ENCODE results near the gene S100A12.

Gene S100A12

DNA sequence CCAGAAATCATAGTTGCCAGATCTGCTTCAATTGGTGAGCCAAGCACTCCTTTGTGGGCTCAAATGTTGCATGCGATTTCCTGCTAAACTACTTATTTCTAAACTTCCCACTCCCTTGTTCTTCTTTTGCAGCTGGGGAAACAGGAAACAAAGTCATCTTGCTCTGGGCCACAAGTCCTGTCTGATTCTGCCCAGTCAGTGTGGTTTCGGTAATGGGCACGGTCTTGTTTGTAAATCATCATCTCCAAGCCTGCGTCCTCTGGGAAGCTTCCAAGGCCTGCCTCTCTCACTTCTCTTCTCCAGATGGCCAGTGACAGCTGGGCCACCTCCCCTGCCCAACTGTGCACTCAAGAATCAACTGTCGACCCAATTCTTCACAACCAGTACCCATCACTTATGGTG, 11.1 kb upstream of the S100A12 start:
- no peaks in the 10 kb centered on the region for H3K27me3 ChIP-seq (ENCODE audit: control insufficient read depth, insufficient read depth, low read length)
- H3K4me1 ChIP-seq (ENCODE audit: control insufficient read depth, insufficient read depth, low read length), result no peaks in the 10 kb centered on the region
- no peak overlapping the region for H3K4me3 ChIP-seq (ENCODE audit: low read depth, low read length)
- H3K9me3 ChIP-seq (ENCODE audit: control insufficient read depth, insufficient read depth, low read length), result no peaks in the 10 kb centered on the region
- H3K36me3 ChIP-seq (ENCODE audit: control insufficient read depth, insufficient read depth, low read length), result no peaks in the 10 kb centered on the region
- H3K27ac ChIP-seq (ENCODE audit: low read depth, low read length), result no peak overlapping the region
- H3K9ac ChIP-seq (ENCODE audit: low read depth, low read length), result no peak overlapping the region

DNA sequence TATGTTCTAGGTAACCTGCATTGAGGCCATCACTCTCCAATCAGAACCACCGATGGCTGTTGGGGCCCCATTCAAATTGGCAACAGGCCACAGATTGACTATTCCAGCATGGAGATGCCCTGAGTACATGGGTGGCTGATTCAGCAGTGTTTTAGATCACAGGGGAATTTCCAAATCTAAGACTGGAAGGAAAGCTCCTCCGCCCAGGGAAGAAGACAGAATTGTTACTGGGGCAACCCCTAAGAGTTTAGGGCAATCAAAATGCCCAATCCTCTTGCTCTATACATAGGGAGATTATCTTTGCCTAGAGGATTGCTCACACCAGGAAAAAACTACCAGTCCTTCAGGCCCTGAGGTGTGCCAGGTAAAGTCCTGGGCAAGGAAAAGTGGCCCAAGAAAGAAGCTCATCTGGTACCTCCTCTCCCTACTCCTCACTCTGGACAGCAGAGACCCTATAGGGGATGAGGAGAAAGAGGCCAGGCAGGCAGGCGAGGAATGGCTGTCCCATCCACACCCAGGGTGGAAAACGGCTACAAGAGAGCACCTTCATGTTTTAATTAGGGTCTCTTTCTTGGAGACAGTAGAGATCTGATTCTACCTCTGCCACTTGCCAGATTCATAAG, 9.6 kb upstream of the S100A12 start:
- Histone ChIP-seq H3K9me3 (ENCODE audit: control insufficient read depth, insufficient read depth, low read length) (no peaks in the 10 kb centered on the region), H3K9ac (ENCODE audit: low read depth, low read length) (no peak overlapping the region), H3K27ac (ENCODE audit: low read depth, low read length) (no peak overlapping the region), H3K36me3 (ENCODE audit: control insufficient read depth, insufficient read depth, low read length) (no peaks in the 10 kb centered on the region), H3K4me3 (ENCODE audit: low read depth, low read length) (no peak overlapping the region), H3K4me1 (ENCODE audit: control insufficient read depth, insufficient read depth, low read length) (no peaks in the 10 kb centered on the region), H3K27me3 (ENCODE audit: control insufficient read depth, insufficient read depth, low read length) (no peaks in the 10 kb centered on the region)

DNA sequence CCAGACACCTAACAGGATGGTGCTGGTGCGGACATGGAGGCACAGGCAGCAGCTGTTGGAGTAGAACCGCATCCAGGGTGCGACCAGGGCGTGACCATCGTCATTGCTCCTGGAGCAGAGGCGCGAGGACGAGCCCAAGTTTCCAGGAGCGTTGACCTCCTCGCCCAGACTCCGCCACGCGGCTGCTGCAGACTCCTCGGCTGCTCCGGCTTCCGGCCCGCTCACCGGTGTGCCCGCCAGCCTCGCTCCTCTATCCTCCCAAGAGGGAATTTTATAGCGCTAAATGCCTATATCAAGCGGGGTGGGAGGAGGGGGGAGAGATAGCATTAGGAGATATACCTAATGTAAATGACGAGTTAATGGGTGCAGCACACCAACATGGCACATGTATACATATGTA, 5.3 kb upstream of the S100A12 start:
- Histone ChIP-seq H3K27me3 (ENCODE audit: control insufficient read depth, insufficient read depth, low read length) (no peaks in the 10 kb centered on the region), H3K4me3 (ENCODE audit: low read depth, low read length) (no peak overlapping the region), H3K9me3 (ENCODE audit: control insufficient read depth, insufficient read depth, low read length) (0 out of 2 replicates have a peak, but pooled peaks cover 3% of the 10 kb centered on the region), H3K9ac (ENCODE audit: low read depth, low read length) (no peak overlapping the region), H3K36me3 (ENCODE audit: control insufficient read depth, insufficient read depth, low read length) (no peaks in the 10 kb centered on the region), H3K27ac (ENCODE audit: low read depth, low read length) (no peak overlapping the region), H3K4me1 (ENCODE audit: control insufficient read depth, insufficient read depth, low read length) (no peaks in the 10 kb centered on the region)

DNA sequence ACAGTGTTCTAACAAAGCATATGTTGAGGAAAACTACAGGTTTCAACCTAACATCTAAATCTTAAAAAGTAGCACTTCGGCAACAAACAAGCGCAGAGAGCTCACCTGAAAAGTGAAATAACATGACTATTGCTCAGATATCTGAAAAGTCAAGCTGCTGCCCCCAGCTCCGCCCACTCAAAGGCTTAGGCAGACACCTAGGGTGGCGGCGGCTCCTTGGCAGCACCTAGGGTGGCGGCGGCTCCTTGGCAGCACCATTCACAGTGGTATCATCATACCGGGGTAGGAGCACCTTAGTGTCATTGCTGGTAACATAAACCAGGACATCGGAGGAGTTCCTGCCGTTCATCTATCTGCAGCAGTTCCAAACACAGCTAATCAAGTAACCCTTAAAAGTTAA, 4.2 kb upstream of the S100A12 start:
- Histone ChIP-seq H3K4me3 (ENCODE audit: low read depth, low read length) (no peak overlapping the region), H3K27ac (ENCODE audit: low read depth, low read length) (no peak overlapping the region), H3K27me3 (ENCODE audit: control insufficient read depth, insufficient read depth, low read length) (no peaks in the 10 kb centered on the region), H3K4me1 (ENCODE audit: control insufficient read depth, insufficient read depth, low read length) (no peaks in the 10 kb centered on the region), H3K9me3 (ENCODE audit: control insufficient read depth, insufficient read depth, low read length) (0 out of 2 replicates have a peak, but pooled peaks cover 3% of the 10 kb centered on the region), H3K9ac (ENCODE audit: low read depth, low read length) (no peak overlapping the region), H3K36me3 (ENCODE audit: control insufficient read depth, insufficient read depth, low read length) (no peaks in the 10 kb centered on the region)

DNA sequence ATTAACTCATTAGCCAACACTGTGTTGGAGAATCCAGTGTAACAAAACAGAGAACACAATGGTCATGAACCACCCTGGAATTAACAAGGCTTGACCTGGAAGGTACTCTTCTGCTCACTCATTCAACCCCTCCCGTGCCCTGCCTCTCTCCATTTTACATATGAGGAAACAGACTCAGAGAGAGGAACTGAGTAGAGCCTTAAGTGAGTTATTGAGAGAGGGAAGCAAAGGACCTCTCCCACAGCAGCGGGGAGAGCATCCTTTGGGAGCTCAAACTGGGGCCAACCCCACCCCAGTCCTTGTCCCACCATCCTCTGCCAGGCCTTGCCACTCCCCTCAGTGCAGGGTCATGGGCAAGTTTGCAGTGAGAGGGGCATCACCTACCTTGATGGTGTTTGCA, 1.4 kb downstream of the S100A12 start:
- Histone ChIP-seq H3K4me3 (ENCODE audit: low read depth, low read length) (no peak overlapping the region), H3K27ac (ENCODE audit: low read depth, low read length) (no peak overlapping the region), H3K9ac (ENCODE audit: low read depth, low read length) (no peak overlapping the region), H3K4me1 (ENCODE audit: control insufficient read depth, insufficient read depth, low read length) (no peaks in the 10 kb centered on the region), H3K9me3 (ENCODE audit: control insufficient read depth, insufficient read depth, low read length) (peaks cover 3% of the 10 kb centered on the region; the same call in 1 of the 2 replicates), H3K36me3 (ENCODE audit: control insufficient read depth, insufficient read depth, low read length) (no peaks in the 10 kb centered on the region), H3K27me3 (ENCODE audit: control insufficient read depth, insufficient read depth, low read length) (no peaks in the 10 kb centered on the region)

DNA sequence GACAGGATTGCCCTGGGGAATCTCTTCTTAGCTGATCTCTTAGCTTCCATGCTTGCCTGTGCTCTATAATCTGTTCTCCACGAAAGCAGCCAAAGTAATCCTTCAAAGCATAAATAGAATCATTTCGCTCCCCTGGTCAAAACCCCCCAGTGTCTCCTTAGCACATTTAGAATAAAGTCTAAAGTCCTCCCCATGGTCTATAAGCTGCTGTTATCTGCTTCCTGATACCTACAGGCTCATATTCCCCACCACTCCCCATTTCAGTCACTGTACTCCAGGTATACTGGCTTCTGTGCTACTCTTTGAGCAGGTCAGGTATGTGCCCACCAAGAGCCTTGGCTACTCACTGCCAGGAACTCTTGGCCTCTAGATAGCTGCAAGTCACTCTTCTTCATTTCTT, 2.9 kb downstream of the S100A12 start:
- Histone ChIP-seq H3K9ac (ENCODE audit: low read depth, low read length) (no peak overlapping the region), H3K27me3 (ENCODE audit: control insufficient read depth, insufficient read depth, low read length) (no peaks in the 10 kb centered on the region), H3K4me3 (ENCODE audit: low read depth, low read length) (no peak overlapping the region), H3K9me3 (ENCODE audit: control insufficient read depth, insufficient read depth, low read length) (peaks cover 3% of the 10 kb centered on the region; the same call in 1 of the 2 replicates), H3K36me3 (ENCODE audit: control insufficient read depth, insufficient read depth, low read length) (no peaks in the 10 kb centered on the region), H3K4me1 (ENCODE audit: control insufficient read depth, insufficient read depth, low read length) (no peaks in the 10 kb centered on the region), H3K27ac (ENCODE audit: low read depth, low read length) (no peak overlapping the region)

DNA sequence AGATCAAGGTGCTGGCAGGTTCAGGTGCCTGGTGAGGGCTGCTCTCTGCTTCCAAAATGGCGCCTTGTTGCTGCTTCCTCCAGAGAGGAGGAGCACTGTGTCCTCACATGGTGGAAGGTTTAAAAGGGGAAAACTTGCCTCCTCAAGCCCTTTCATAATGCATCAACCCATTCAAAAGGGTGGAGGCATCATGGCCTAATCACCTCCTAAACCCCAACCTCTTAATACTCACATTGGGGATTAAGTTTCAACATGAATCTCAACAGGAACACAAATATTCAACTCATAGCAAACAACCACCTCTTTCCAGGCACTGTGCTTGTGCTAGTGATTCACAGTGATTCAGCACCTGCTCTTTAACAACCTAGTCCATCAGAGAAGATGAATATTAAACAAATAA, 4.2 kb downstream of the S100A12 start:
- no peaks in the 10 kb centered on the region for H3K36me3 ChIP-seq (ENCODE audit: control insufficient read depth, insufficient read depth, low read length)
- H3K4me1 ChIP-seq (ENCODE audit: control insufficient read depth, insufficient read depth, low read length), result no peaks in the 10 kb centered on the region
- no peak overlapping the region for H3K9ac ChIP-seq (ENCODE audit: low read depth, low read length)
- H3K9me3 ChIP-seq (ENCODE audit: control insufficient read depth, insufficient read depth, low read length), result no peaks in the 10 kb centered on the region; the same call in 1 of the 2 replicates
- H3K27ac ChIP-seq (ENCODE audit: low read depth, low read length), result no peak overlapping the region
- H3K27me3 ChIP-seq (ENCODE audit: control insufficient read depth, insufficient read depth, low read length), result no peaks in the 10 kb centered on the region
- no peak overlapping the region for H3K4me3 ChIP-seq (ENCODE audit: low read depth, low read length)

DNA sequence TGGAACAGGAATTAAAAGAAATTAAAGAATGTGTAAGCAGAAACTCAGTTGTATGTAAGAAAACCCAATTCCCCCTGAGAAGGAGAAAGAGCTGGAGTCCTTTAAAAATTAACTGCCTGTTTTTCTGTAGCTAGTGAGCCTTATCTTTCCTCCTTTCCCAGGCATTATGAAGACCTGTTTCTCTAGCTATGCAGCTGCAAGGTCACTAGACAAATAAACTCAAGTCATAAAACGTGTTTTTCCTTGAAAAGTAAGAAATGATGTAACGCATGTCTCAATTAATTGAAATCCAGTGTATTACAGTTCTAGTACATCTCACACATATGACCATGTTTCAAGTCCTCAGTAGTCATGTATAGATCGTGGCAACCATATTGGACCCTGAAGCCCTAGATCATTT, 5.3 kb downstream of the S100A12 start:
- no peaks in the 10 kb centered on the region for H3K4me1 ChIP-seq (ENCODE audit: control insufficient read depth, insufficient read depth, low read length)
- no peaks in the 10 kb centered on the region; the same call in 1 of the 2 replicates for H3K9me3 ChIP-seq (ENCODE audit: control insufficient read depth, insufficient read depth, low read length)
- H3K27ac ChIP-seq (ENCODE audit: low read depth, low read length), result no peak overlapping the region
- no peak overlapping the region for H3K9ac ChIP-seq (ENCODE audit: low read depth, low read length)
- H3K36me3 ChIP-seq (ENCODE audit: control insufficient read depth, insufficient read depth, low read length), result no peaks in the 10 kb centered on the region
- H3K27me3 ChIP-seq (ENCODE audit: control insufficient read depth, insufficient read depth, low read length), result no peaks in the 10 kb centered on the region
- no peak overlapping the region for H3K4me3 ChIP-seq (ENCODE audit: low read depth, low read length)

DNA sequence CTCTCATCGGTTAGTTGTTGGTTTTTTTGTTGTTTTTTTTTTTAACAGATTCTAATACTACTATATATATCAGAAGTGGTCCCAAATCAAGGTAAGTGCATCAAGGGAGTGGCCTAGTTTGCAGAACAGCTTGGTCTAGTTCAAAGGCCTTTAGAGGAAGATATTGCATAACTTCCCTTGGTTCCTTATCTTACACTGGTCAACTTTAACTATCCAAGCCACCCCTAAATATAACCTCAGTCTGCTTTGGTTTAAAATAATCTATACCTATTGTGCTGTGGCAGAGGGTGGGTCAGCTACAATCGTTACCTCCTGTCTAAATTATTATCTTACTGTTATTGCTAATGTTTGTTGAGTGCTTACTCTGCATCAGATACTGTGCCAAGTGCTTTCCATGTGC, 6.9 kb downstream of the S100A12 start:
- Histone ChIP-seq H3K27me3 (ENCODE audit: control insufficient read depth, insufficient read depth, low read length) (no peaks in the 10 kb centered on the region), H3K4me1 (ENCODE audit: control insufficient read depth, insufficient read depth, low read length) (no peaks in the 10 kb centered on the region), H3K9me3 (ENCODE audit: control insufficient read depth, insufficient read depth, low read length) (no peaks in the 10 kb centered on the region; the same call in 1 of the 2 replicates)

DNA sequence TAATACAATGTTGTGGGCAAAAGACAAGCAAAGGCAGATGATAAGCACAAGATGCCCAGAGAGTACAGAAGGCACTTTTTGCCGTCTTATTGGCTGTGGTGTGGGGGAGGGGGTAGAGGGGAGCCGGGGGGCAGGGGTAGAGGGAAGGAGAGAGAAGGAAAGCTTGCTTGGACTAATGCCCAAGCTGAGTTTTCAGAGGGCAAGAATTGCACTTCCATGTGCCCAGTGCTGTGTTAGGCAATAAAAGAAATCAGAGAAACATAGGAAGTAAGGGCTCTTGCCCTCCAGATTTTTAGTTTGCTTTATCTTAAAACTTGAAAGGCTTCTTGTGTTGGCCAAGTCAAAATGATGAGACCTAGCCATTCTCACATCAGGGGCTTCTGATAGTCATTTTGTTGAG, 8.3 kb downstream of the S100A12 start:
- Histone ChIP-seq H3K27ac (ENCODE audit: low read depth, low read length) (no peak overlapping the region), H3K4me1 (ENCODE audit: control insufficient read depth, insufficient read depth, low read length) (no peaks in the 10 kb centered on the region), H3K27me3 (ENCODE audit: control insufficient read depth, insufficient read depth, low read length) (no peaks in the 10 kb centered on the region), H3K9ac (ENCODE audit: low read depth, low read length) (no peak overlapping the region), H3K9me3 (ENCODE audit: control insufficient read depth, insufficient read depth, low read length) (no peaks in the 10 kb centered on the region; the same call in 1 of the 2 replicates), H3K36me3 (ENCODE audit: control insufficient read depth, insufficient read depth, low read length) (no peaks in the 10 kb centered on the region), H3K4me3 (ENCODE audit: low read depth, low read length) (no peak overlapping the region)

More for the DNA sequence above, 6.9 kb downstream of the S100A12 start:
- no peaks in the 10 kb centered on the region for H3K36me3 ChIP-seq (ENCODE audit: control insufficient read depth, insufficient read depth, low read length)
- no peak overlapping the region for H3K4me3 ChIP-seq (ENCODE audit: low read depth, low read length)
- H3K27ac ChIP-seq (ENCODE audit: low read depth, low read length), result no peak overlapping the region
- H3K9ac ChIP-seq (ENCODE audit: low read depth, low read length), result no peak overlapping the region

DNA sequence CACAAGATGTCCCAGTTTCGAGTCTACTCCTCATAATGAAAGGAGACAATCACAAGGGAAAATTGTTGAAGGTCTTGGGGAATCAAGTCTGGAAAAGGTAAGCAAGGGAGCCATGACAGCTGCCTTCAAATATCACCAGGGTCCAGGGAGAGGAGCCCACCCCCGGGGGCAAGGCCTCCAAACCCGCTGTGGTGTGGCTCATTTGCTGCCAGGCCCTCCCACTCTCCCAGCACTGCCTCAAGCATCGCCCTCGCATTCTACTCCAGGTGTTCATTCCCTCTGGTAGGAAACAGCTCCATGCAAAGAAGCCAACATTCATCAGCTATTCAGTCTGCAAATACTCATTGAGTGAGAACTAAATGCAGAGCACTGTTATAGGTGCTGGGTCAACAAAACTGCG, 9.2 kb downstream of the S100A12 start:
- Histone ChIP-seq H3K27ac (ENCODE audit: low read depth, low read length) (no peak overlapping the region), H3K4me3 (ENCODE audit: low read depth, low read length) (no peak overlapping the region), H3K4me1 (ENCODE audit: control insufficient read depth, insufficient read depth, low read length) (no peaks in the 10 kb centered on the region), H3K36me3 (ENCODE audit: control insufficient read depth, insufficient read depth, low read length) (no peaks in the 10 kb centered on the region), H3K9ac (ENCODE audit: low read depth, low read length) (no peak overlapping the region), H3K27me3 (ENCODE audit: control insufficient read depth, insufficient read depth, low read length) (no peaks in the 10 kb centered on the region), H3K9me3 (ENCODE audit: control insufficient read depth, insufficient read depth, low read length) (no peaks in the 10 kb centered on the region; the same call in 1 of the 2 replicates)

Data from HUES48 (cell line).